Measurements from ENCODE around the gene KCNF1.

GRCh38 chr2:10897956-10898355 lies 13.8 kb upstream of the KCNF1 start:
- no peak for TF ChIP-seq CTCF (IDR thresholded peaks at IDR 0.05; ENCODE audit: poor library complexity)
- TF ChIP-seq EZH2phosphoT487 (IDR thresholded peaks at IDR 0.05; ENCODE audit: low read depth, severe bottlenecking, unreplicated experiment), result no peak
- no peak for TF ChIP-seq EZH2 (IDR thresholded peaks at IDR 0.05; ENCODE audit: borderline replicate concordance)
